ENCODE measurements around the gene AKAP3.

GRCh38 chr12:4690760-4691159, 41.9 kb upstream of the AKAP3 start:
- TF ChIP-seq, protein P1, sequence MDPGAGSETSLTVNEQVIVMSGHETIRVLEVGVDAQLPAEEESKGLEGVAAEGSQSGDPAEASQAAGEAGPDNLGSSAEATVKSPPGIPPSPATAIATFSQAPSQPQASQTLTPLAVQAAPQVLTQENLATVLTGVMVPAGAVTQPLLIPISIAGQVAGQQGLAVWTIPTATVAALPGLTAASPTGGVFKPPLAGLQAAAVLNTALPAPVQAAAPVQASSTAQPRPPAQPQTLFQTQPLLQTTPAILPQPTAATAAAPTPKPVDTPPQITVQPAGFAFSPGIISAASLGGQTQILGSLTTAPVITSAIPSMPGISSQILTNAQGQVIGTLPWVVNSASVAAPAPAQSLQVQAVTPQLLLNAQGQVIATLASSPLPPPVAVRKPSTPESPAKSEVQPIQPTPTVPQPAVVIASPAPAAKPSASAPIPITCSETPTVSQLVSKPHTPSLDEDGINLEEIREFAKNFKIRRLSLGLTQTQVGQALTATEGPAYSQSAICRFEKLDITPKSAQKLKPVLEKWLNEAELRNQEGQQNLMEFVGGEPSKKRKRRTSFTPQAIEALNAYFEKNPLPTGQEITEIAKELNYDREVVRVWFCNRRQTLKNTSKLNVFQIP (CRISPR knock-in tag; IDR thresholded peaks at IDR 0.05; ENCODE audit: borderline replicate concordance, low read depth) = no peak
- TF ChIP-seq TOX (CRISPR knock-in tag; IDR thresholded peaks at IDR 0.05; ENCODE audit: borderline replicate concordance) (no peak), CSRNP3 (CRISPR knock-in tag; IDR thresholded peaks at IDR 0.05) (no peak), GLIS3 (CRISPR knock-in tag; IDR thresholded peaks at IDR 0.05) (no peak), ZNF8 (CRISPR knock-in tag; IDR thresholded peaks at IDR 0.05) (no peak), ZNF70 (CRISPR knock-in tag; IDR thresholded peaks at IDR 0.05) (no peak), OSR1 (CRISPR knock-in tag; IDR thresholded peaks at IDR 0.05) (no peak), ZFP30 (CRISPR knock-in tag; IDR thresholded peaks at IDR 0.05) (no peak)
- TF ChIP-seq, protein P2, sequence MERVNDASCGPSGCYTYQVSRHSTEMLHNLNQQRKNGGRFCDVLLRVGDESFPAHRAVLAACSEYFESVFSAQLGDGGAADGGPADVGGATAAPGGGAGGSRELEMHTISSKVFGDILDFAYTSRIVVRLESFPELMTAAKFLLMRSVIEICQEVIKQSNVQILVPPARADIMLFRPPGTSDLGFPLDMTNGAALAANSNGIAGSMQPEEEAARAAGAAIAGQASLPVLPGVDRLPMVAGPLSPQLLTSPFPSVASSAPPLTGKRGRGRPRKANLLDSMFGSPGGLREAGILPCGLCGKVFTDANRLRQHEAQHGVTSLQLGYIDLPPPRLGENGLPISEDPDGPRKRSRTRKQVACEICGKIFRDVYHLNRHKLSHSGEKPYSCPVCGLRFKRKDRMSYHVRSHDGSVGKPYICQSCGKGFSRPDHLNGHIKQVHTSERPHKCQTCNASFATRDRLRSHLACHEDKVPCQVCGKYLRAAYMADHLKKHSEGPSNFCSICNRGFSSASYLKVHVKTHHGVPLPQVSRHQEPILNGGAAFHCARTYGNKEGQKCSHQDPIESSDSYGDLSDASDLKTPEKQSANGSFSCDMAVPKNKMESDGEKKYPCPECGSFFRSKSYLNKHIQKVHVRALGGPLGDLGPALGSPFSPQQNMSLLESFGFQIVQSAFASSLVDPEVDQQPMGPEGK (CRISPR knock-in tag; IDR thresholded peaks at IDR 0.05; ENCODE audit: borderline replicate concordance) = no peak
